Activated T-helper 2 cell treated with anti-CD3 and anti-CD28 coated beads, Interferon-gamma antibody, Interleukin-2, Interleukin-4, amounts not matched to agents 10 μg/mL and 5 μg/mL and 100 μg/mL, durations not matched to agents 14 hours and 24 hours and 36 hours (primary cell): ENCODE results near the gene CLTCL1. TPM values are rescaled to one million over a fixed set of nuclear protein-coding genes. Genes with fewer than 3 reads are reported as not detected.
"Not testable (repeated sequence)": the region's sequence is repeated elsewhere in the genome, so short reads cannot be mapped to it uniquely, and the experiment has no call there.

ENCODE experiments used
- DNase-seq: peaks from one replicate; pipeline ENCODE4 v3.0.0; 2021; ENCODE audit warnings: low spot score
- H3K27ac Mint-ChIP-seq: one replicate; pipeline ENCODE4 v1.8.0; 2021; ENCODE audit warnings: mixed read lengths
- H3K27me3 Mint-ChIP-seq: one replicate; pipeline ENCODE4 v1.8.0; 2021; ENCODE audit warnings: low read depth, mixed read lengths
- H3K36me3 Mint-ChIP-seq: one replicate; pipeline ENCODE4 v1.8.0; 2021; ENCODE audit warnings: low read depth, mixed read lengths
- H3K4me1 Mint-ChIP-seq: one replicate; pipeline ENCODE4 v1.8.0; 2021; ENCODE audit warnings: low read depth, mixed read lengths
- H3K4me3 Mint-ChIP-seq: one replicate; pipeline ENCODE4 v1.8.0; 2021; ENCODE audit warnings: low read depth, mild to moderate bottlenecking, moderate library complexity, mixed read lengths
- H3K9me3 Mint-ChIP-seq: one replicate; pipeline ENCODE4 v1.8.0; 2021; ENCODE audit warnings: mixed read lengths
- intact Hi-C: fragments of 100-400 bp; cut with micrococcal nuclease; formaldehyde crosslinking; loops from one replicate; pipeline ENCODE4 v1.15.1; 2023
- total RNA-seq: library from RNA; stranded (reverse); gene quantifications from 2 replicates; pipeline ENCODE4 v1.2.3, GENCODE V29; 2022

CLTCL1 gene
- total RNA-seq, 1 donor from 2014 or later: 1.5 TPM

GRCh38 chr22:19168088-19168890 lies 123.2 kb downstream of the CLTCL1 start:
- no peaks in the 10 kb centered on the region for H3K9me3 Mint-ChIP-seq
- no peak for DNase-seq
- peaks cover 32% of the 10 kb centered on the region for H3K27me3 Mint-ChIP-seq
- H3K4me3 Mint-ChIP-seq: no peak overlapping the region
- H3K27ac Mint-ChIP-seq: no peak overlapping the region
- intact Hi-C loops: no loop called here
- H3K4me1 Mint-ChIP-seq: peaks cover 17% of the 10 kb centered on the region
- H3K36me3 Mint-ChIP-seq: peaks cover 8% of the 10 kb centered on the region

- Mint-ChIP-seq H3K36me3 (peaks cover 3% of the 10 kb centered on the region), H3K27ac (no peak overlapping the region), H3K4me3 (no peak overlapping the region), H3K4me1 (peaks cover 11% of the 10 kb centered on the region), H3K27me3 (peaks cover 32% of the 10 kb centered on the region), H3K9me3 (no peaks in the 10 kb centered on the region)
- intact Hi-C loops: no loop called here
- no peak for DNase-seq
These were observed 124.2 kb downstream of the CLTCL1 start for GRCh38 chr22:19167106-19167869.

GRCh38 chr22:19166421-19166820 lies 125.1 kb downstream of the CLTCL1 start:
- Mint-ChIP-seq H3K27ac (no peak overlapping the region), H3K9me3 (no peaks in the 10 kb centered on the region), H3K4me3 (no peak overlapping the region), H3K36me3 (no peaks in the 10 kb centered on the region), H3K27me3 (peaks cover 32% of the 10 kb centered on the region), H3K4me1 (peaks cover 8% of the 10 kb centered on the region)
- DNase-seq: no peak
- intact Hi-C loops: no loop called here

GRCh38 chr22:19164425-19164824 lies 127.1 kb downstream of the CLTCL1 start:
- H3K9me3 Mint-ChIP-seq: no peaks in the 10 kb centered on the region
- intact Hi-C loops: no loop called here
- H3K36me3 Mint-ChIP-seq: no peaks in the 10 kb centered on the region
- H3K27me3 Mint-ChIP-seq: peaks cover 22% of the 10 kb centered on the region
- no peak overlapping the region for H3K27ac Mint-ChIP-seq
- H3K4me1 Mint-ChIP-seq: no peaks in the 10 kb centered on the region
- no peak for DNase-seq
- H3K4me3 Mint-ChIP-seq: no peak overlapping the region

- intact Hi-C loops, H3K9me3 Mint-ChIP-seq, H3K27me3 Mint-ChIP-seq, H3K4me1 Mint-ChIP-seq, H3K27ac Mint-ChIP-seq, H3K36me3 Mint-ChIP-seq, H3K4me3 Mint-ChIP-seq, DNase-seq: not testable (repeated sequence)
These were observed 132.9 kb downstream of the CLTCL1 start for GRCh38 chr22:19158649-19159048.

DNA sequence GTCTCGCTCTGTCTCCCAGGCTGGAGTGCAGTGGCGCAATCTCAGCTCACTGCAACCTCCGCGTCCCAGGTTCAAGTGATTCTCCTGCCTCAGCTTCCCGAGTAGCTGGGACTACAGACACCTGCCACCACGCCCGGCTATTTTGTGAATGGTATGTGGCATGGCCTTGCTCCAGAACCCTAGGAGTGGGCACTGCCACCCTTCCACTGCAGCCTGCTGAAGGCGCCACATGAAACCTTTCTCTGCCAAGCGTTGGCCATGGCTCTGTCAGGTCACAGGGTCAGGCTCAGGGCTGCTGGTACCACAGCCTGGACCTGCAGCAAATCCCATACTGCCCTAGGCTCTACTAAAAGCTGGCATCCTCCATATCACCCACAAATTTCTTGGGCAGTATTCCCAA lies 135.4 kb downstream of the CLTCL1 start:
- H3K4me1 Mint-ChIP-seq, DNase-seq, H3K4me3 Mint-ChIP-seq, H3K27ac Mint-ChIP-seq, intact Hi-C loops, H3K9me3 Mint-ChIP-seq, H3K36me3 Mint-ChIP-seq: not testable (repeated sequence)
- H3K27me3 Mint-ChIP-seq: peaks cover 26% of the 10 kb centered on the region

- no peak overlapping the region for H3K4me3 Mint-ChIP-seq
- intact Hi-C loops: no loop called here
These were observed 138.3 kb downstream of the CLTCL1 start for GRCh38 chr22:19152942-19153883.

GRCh38 chr22:19151329-19152191 lies 140.0 kb downstream of the CLTCL1 start:
- peaks cover 3% of the 10 kb centered on the region for H3K36me3 Mint-ChIP-seq
- H3K27ac Mint-ChIP-seq: no peak overlapping the region
- DNase-seq: no peak
- peaks cover 49% of the 10 kb centered on the region for H3K27me3 Mint-ChIP-seq
- H3K4me3 Mint-ChIP-seq: peak overlapping the region; percentile 70
- peaks cover 3% of the 10 kb centered on the region for H3K4me1 Mint-ChIP-seq
- no peaks in the 10 kb centered on the region for H3K9me3 Mint-ChIP-seq
- intact Hi-C loops: no loop called here

More at GRCh38 chr22:19152942-19153883, 138.3 kb downstream of the CLTCL1 start:
- Mint-ChIP-seq H3K4me1 (peaks cover 3% of the 10 kb centered on the region), H3K9me3 (no peaks in the 10 kb centered on the region), H3K27me3 (peaks cover 32% of the 10 kb centered on the region), H3K27ac (no peak overlapping the region), H3K36me3 (peaks cover 3% of the 10 kb centered on the region)
- DNase-seq: no peak

DNA sequence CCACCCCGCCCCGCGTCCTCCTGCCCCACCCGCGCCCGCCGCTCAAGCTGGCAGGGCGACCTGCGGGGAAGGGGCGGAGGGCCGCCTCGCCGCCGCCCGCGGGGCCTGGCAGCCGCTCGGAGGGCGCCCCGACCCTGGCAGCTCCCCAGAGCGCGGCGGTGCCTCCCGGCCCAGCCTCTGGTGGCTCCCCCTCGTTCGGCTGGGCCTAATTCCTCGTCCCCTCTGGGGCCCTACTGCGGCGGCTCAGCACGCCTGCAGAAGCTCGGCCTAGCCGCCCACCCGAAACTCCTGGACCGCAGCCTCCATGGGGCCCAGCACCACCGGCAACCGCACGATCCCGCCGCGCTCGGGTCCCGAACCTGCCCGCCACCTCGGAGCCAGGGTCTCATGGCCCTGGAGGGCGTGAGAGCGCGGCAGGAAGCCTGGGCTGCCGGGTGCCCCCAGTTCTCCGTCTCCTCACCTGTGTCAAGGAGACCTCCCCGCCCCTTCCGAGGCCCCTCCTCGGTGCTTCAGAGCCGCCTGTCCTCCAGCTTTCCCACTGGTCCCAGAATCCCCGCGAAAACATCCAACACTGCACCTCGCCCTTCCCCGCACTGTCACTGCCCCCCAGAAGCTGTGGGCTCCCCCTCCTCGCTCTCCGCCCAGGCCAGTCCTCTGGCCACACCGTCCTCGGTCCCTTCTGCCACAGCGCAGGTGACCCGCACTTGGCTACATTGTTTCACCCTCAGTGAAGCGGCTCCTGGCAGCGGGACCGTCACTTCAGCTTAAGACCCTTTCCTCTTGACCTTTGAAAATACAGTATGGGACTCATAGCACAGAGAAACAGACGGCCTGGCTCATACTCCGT lies 140.8 kb downstream of the CLTCL1 start:
- no peak for DNase-seq
- peaks cover 55% of the 10 kb centered on the region for H3K27me3 Mint-ChIP-seq
- peaks cover 3% of the 10 kb centered on the region for H3K36me3 Mint-ChIP-seq
- H3K27ac Mint-ChIP-seq: no peak overlapping the region
- intact Hi-C loops: no loop called here
- peaks cover 3% of the 10 kb centered on the region for H3K4me1 Mint-ChIP-seq
- H3K9me3 Mint-ChIP-seq: no peaks in the 10 kb centered on the region
- peak overlapping the region; percentile 70 for H3K4me3 Mint-ChIP-seq

DNA sequence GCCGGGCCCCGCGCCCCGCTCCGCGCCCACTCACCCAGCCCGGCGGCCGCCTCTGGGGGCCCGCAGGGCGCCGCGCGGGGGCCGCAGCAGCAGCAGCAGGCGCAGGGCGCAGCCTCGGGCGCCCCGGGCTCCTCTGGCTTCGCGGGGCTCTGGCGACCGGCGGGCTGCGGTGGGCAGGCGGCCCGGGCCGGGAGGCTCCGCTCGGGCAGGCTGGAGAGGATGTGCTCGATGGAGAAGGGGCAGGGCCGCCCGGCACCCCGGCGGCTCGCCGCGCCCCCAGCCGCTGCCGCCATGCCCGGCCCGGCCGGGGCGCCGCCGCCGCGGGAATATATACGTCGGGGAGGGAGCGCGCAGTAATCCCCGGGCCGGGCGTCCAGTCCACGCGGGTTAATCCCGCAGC lies 141.5 kb downstream of the CLTCL1 start, which contains the start of gene GSC2:
GSC2 (minus strand) TSS at position 302 of the 400 bp plus-strand sequence; CDS start at position 293, 9 bp downstream.
- Mint-ChIP-seq H3K4me3 (peak within 1 kb of the TSS; percentile 70), H3K4me1 (peaks cover 3% of the 10 kb centered on the region), H3K27me3 (peaks cover 54% of the 10 kb centered on the region), H3K9me3 (no peaks in the 10 kb centered on the region), H3K27ac (no peak within 1 kb of the TSS), H3K36me3 (peaks cover 3% of the 10 kb centered on the region)
- DNase-seq: no peak
- intact Hi-C loops: loop anchor here (10.0 kb wide), 1 partner anchor 325 kb away; the partner anchor contains the start of genes CDC45 and UFD1
